ENCODE results near the gene FBXL4.

FBXL4 gene

DNA sequence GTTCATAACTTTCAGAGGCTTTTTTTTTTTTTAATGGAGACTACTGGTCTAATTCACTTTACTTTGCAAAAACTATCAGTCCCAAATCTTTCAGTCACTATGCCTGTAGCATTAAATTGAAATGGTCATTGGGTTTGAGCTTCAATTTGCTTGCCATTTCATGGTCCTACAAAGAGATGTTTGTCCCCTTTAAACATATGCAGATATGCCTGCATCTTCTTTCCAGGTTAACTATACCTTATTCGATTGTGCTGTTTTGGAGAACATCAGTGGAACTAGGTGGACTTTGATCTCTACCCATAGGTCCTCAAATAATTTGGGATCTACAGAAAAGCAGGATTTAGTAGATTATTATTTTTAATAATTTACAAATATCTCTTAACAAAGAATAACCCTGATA is 108.8 kb downstream of the FBXL4 start:
- no peak for DNase-seq (ENCODE audit: low read depth)

DNA sequence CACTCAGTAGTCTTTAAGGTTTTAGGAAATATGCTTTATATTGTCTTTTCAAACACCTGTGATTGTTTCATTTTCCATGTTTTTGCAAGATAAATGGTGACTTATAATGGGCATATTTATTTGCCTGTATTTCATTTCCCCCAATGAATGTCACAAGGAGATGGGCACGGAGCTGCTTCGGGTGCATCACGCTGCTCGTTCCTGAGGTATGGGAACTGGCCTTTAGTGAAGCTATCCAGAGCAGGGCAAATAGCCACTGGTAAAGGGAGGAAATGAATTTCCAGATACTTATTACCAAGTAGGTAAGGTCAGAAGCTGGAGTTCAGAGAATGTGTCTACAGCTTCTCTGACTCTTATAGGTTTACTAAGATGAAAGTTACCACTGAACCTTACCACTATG is 109.7 kb downstream of the FBXL4 start:
- no peak for DNase-seq (ENCODE audit: low read depth)

DNA sequence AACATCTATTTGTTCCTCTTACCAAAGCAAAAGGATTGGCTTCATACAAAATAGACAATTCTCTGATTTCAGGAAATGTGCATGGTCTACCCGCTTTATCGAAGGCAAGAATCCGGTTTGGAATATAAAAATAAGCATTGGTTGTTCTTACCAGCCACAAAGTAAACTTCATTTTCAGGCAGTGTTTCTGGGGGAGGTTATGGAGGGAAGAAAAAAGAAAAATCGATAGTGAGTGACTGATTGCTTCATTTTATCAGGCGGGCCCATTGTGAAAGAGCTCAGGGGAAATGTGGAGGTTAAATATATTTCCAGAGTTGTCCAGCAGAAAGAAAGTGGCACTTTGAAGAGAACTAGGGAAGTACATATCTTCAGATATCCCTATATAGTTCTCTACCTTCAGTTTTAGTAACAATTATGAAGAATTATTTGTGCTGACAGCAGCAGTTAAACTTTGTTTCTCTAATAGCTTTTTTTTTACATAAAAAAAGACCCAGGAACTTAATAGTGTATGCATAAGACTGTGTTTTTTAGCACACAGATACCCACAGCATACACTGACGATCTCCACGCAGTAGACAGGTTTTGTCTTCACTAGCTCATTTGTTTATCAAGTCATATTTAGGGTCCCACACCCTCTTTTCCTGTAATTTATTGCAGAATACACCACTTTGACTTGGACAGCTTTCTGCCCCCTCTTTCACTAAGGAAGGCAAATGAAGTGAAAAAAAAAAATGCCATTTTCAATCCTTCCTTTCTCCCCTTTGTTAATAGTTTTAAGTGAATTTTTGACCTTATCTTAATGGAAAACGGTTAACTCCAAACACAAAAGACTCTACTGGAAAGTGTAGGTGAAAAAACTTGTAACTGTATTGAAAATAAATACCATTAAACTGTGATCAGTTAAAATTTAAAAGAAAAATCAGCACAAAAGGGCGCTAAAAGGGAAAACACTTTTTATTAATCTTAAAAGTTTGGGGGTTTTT is 110.5 kb downstream of the FBXL4 start:
- no peak for DNase-seq (ENCODE audit: low read depth)

DNA sequence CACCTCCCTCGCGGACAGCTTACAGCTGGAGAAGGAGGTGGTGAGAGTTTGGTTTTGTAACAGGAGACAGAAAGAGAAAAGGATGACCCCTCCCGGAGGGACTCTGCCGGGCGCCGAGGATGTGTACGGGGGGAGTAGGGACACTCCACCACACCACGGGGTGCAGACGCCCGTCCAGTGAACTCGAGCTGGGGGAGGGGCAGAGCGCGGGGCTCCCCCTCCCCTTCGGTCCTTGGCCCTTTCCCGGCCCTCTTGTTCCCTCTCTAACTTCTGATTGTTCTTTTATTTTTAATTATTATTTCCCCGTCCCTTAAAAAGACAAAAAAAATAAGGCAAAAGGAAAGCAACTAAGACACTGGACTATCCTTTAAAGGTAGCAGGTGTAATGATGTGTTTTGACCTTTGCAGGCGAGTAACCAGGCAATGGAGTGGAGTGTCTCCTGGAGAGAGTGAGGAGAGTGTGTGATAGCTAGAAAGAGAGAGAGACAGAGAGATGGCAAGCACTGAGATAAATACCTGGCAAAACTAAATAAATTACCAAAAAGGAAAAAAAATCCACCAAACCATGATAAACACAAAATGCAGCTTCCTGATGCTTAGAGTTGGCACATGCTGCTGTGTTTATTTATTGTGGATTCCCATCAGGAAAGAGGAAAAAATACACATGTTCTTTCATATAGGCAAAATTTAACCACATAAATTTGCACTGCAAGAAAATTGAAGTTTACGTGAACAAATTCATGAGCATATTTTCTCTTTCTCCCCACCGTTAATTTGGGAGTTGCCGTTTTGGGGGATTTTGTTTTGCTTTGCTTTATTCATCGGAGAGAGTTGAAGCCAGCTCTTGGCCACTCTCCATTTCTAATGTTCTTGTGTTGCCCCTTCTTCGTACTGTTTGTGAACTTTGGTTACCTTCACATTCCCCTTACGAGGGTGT is 111.5 kb downstream of the FBXL4 start:
- DNase-seq (ENCODE audit: low read depth): no peak

DNA sequence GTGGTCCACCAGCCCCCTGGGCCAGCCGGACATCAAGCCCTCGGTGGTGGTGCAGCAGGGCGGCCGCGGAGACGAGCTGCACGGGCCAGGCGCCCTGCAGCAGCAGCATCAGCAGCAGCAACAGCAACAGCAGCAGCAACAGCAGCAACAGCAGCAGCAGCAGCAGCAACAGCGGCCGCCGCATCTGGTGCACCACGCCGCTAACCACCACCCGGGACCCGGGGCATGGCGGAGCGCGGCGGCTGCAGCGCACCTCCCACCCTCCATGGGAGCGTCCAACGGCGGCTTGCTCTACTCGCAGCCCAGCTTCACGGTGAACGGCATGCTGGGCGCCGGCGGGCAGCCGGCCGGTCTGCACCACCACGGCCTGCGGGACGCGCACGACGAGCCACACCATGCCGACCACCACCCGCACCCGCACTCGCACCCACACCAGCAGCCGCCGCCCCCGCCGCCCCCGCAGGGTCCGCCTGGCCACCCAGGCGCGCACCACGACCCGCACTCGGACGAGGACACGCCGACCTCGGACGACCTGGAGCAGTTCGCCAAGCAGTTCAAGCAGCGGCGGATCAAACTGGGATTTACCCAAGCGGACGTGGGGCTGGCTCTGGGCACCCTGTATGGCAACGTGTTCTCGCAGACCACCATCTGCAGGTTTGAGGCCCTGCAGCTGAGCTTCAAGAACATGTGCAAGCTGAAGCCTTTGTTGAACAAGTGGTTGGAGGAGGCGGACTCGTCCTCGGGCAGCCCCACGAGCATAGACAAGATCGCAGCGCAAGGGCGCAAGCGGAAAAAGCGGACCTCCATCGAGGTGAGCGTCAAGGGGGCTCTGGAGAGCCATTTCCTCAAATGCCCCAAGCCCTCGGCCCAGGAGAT is 112.4 kb downstream of the FBXL4 start:
- DNase-seq (ENCODE audit: low read depth): no peak

DNA sequence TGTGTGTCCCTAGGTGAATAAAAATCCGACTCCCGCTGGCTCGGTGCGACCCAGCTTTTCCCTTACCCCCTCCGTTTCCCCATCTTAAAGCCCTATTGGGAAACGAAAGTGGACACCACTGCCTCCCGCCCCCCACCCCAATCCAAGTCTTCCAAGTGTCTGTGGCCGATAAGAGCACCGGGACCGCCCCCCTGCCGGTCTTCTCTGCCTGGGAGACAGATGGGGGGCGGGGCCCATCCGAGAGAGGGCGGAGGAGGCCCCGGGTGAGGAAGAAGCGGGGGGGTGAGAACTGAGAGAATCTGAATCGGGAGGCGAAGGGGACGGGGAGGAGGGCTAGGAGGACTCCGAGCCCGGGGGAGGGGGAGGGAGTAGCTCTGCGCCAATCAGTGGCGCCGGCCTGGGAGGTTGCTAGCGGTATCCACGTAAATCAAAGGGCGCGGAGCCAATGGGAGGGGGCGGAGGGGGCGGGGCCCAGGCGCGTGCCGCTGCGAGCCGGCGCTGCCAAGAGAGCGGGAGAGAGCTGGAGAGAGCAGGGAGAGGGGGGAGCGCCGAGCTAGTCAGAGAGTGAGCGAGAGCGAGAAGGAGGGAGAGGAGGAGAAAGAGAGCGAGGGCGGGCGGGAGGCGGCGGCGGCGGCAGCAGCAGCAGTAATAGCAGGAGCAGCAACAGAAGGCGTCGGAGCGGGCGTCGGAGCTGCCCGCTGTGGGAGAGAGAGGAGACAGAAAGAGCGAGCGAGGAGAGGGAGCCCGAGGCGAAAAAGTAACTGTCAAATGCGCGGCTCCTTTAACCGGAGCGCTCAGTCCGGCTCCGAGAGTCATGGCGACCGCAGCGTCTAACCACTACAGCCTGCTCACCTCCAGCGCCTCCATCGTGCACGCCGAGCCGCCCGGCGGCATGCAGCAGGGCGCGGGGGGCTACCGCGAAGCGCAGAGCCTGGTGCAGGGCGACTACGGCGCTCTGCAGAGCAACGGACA is 113.4 kb downstream of the FBXL4 start, which contains the start of gene POU3F2:
Gene POU3F2 (plus strand): TSS at position 515 of the 972 bp plus-strand sequence. CDS start 300 bp downstream, at position 815.
- DNase-seq (ENCODE audit: low read depth): no peak

DNA sequence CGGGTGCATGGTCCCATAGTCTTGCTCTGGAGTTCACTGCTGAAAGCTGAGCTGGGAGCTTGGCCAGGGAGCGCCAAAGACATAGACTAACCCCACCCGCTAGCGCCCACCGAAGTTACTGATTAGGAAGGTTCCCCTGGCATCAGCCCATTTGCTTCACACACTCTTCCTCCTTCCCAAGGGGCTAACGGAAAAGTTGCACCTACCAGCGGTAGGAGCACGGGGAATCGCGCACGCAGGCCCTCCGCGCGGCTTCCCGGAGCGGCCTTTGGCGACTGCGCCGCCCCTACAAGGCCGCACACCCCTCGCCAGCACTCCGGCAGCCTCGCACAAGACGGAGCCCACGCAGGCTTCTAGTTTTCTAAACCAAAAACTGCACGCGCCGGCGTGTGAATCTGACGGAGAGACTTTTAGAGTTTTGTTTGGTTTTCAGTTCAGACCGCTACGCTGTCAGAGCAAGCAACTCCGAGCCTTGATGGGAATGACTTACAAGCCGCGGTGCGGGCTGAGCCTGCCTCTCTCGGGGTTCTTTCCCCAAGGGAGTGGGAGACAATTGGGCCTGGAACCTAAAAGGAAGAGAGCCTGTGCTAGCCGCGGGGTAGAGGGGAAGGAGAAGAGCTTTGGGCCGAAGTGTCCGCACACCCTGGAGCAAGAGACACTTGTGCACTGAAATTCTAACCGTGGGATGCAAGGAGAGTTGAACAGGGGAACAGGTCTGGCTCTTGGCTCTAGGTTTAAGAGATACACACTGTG is 114.3 kb downstream of the FBXL4 start:
- DNase-seq (ENCODE audit: low read depth): no peak

DNA sequence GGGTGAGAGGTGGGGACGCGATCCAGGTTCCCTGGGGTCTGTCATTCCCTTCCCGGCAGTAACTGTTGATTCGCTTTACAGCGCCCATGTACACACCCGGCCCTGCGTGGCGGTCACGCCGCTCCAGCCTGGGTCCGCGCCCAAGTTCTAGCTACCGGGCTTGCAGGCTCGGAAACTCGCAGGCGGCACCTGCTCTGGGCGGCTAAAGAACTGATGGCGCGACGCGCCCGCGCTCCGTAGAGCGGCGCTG is 114.8 kb downstream of the FBXL4 start:
- no peak for DNase-seq (ENCODE audit: low read depth)

DNA sequence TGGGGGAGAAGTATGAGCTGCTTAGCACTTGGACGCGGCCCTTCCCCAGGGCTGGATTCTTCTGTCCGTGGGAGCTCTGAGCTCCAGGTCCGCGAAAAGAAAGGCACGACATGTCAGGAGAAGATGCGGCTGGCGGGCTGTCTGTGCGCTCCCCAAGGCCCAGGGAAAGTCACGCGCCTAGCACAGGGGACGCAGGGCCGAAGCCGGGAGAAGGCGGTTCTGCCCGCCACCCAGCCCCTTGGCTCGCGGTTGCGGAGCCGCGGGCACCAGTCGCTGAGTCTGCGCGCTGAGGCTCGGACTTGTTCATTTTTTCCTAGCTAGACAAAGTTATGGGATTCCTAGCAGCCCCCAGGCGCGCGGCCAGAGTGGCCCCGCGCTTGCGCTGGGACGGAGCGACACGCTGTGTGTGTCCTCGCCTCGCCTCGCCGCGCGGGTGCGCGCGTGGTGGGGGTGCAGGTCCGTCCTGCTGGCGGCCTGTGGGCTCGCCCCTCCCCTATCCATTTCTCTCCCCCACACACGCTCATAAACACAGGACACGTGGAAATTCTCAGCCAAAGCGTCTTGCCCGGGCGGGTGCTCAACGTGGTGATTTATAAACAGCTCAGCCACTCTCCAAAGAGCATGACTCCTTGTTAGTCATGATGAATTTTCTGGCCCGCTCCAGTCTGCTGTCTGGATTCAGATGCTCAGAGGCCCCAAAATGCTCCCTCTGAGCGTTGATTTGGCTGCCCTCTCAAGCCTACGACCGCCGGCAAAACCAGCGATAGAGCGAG is 115.3 kb downstream of the FBXL4 start:
- no peak for DNase-seq (ENCODE audit: low read depth)

DNA sequence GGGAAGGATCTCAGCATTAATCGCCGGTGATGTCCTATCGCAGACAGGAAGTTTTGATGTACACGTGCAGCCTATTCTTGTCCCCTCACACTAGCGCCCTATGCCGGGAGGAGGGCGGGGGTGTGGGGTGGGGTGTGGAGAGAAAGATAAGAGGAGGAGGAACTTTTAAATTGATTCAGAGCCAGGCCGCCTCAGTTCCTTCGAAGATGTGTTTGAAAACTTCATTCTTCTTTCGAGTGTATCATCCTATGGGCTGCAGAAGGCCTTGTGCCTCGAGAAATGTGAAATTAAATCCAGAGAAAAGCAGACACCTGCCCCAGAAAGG is 115.8 kb downstream of the FBXL4 start:
- DNase-seq (ENCODE audit: low read depth): no peak

DNA sequence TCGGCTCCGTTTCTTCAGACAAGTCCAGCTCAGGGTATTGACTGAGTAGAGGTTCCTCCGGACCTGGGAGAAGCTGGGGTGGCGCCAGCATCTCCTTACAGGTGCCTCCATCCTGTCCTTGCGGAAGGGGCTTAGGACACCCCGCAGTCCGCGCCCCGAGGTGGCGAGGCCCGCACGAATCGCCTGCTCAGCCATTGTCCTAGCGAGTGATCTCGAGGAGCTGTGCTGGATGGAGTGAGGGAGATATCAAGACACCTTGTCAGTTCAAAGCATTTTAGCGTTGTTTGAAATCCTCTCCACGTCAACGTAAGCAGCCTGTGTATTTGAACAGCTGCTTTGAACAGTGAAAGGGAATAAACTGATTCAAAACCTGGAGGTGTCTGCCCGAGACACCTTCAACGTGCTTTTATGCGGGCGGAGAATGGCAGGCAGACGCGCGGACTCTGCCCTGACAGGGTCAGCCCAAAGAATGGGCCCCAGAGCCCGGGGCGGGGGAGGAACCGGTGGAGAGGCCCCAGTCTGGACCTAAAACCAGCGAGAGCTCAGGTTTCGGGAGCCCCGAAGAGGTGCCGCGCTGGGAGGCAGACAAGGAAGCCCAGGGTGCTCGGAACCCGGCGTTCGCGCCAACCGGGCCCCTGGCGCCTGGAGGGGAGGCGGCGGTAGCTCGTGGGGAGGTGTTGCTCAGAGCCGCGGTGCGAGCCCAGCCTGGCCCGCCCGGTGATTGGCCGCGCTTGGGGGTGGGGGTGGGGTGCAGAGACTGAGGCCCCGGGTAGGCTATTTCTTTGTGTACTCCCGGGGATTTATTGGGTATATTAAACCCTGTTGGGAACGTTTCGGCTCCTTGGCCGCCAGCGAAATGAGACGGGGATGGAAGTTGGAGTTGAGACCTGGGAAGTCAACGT is 116.4 kb downstream of the FBXL4 start:
- DNase-seq (ENCODE audit: low read depth): no peak

DNA sequence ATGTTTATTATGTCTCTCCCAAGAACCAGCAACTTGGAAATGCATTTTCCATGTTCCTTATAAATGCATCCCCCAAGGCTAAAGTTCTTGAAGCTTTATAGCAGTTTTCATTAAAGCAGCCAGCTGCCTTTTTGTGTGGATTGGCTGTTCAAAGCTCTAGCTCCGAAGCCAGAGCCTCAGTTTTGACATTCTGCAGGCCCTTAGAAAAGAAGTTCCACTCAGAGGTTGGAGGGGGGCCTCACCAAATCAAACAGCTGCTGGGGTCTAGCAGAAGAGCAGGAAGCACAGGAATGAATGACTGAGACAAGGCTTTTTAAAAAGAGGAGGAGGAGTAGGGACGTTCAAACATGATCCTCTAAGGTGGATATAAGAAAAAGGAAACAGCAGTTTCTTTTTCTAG is 117.6 kb downstream of the FBXL4 start:
- no peak for DNase-seq (ENCODE audit: low read depth)

DNA sequence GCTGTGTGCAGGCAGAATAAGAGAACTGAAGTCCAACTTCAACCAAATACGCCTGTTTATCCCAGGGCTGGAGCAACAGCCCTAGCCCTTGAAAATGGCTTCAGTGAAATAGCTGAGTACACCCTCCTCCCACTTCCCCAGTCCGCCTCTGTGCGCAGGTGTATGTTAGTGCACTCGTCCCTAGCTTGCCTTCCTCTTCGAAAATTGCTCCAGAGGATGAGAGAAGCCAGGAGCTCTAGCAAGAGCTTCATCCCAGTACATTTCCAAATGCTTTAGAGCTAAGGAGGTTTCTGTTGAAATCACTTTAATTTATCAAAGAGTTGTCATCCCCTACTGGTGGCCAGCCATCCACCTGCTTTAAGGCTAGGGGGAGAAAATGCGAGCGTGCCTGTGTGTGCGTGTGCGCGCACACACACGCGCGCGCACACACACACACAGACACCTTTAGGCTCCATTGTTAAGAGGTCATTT is 118.8 kb downstream of the FBXL4 start:
- no peak for DNase-seq (ENCODE audit: low read depth)

DNA sequence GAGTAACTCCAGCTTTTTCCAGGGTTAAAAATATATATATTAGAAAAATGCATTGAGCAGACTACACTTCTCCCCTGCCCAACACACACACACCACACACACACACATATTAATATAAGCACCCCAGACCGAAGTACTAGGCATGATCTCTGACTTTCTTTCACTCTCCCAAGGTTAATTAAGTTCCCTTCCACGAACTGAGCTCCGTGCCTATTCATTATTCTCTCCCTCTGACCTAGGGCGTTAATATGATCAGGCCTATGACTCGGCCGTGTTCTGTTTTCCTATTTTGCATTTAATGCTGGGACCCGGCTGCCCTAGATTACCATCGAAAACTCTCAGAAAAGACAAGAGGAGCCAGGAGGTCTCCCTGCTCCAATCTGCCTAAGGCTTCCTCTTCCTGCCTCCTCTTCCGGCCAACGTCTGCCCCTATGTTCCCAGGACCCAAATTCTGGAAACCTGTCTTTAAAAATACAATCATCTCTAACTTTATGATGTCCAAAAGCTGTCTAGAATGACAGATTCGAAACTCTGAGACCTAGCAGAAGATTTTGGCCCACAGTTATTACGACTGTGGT is 119.4 kb downstream of the FBXL4 start:
- DNase-seq (ENCODE audit: low read depth): no peak

DNA sequence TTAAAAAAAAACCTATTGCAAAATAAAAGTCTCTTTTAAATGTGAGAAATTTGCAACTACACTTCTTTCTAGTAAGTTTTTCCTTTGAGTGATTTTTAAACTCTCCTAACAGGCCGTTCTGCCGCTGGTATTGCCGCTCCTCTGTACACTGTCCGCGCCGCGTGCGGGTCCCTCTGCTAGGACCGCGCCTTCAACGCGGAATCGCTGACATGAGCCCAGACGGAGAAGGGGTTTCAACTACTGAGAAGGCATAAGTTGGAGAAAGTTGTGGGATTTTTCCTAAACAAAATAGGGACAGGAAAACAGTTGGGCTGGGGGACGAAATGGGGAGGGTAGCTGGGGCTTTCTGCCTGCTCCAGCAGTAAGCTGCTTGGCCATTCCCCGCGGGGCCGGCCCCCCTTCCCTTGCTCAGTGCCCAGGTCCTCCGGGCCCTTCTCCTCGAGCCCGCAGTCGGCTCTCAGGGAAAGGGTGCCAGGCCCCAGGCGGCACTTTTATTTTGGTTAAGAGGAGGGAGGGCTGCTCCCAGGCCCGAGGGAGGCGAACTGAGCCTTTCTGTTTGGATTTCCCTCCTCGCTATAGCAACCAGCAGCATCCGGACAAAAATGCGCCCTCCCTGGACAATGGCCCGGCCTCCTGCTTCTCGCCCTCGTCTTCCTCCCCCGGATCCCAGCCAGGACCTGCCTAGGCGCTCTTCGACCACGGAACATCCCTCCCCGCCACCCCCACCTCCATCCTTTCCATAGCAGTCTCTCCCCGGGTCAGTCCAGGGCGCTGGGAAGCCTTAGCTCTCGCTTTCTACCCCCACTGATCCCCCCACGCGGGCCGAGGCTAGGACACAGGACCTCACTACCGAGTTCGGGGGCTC is 120.2 kb downstream of the FBXL4 start:
- no peak for DNase-seq (ENCODE audit: low read depth)

DNA sequence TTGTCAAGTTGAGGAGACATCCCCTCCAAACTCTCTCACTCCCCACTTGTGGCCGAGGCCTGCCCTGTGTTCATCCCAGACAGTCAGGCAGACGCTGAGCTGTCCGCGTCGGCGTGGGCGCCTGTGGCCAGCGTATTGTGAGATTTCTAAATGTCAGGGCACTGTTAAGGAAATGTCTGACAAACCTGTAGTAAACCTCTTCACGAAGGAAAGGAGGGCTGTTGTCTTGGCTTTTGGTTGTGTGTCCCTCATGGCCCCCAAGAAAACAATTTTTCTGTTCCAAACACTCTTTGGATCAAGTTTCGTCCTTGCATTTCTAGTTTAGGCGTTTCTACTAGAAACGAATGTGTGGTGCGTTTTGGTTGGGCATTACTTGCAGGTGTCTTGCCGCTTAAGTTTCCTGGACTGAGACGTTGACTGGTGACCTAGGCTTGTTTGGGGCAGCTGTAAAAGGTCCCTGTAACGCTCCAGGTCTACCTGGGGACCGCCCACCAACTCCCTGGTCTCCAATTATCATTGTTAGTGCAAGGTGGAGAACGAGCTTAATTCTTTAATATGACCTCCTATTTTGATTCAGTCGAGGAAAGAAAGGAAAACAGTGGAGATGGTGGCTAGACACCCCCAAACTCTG is 122.0 kb downstream of the FBXL4 start:
- DNase-seq (ENCODE audit: low read depth): no peak
